ENCODE data around the gene GPR132. TPM values are rescaled to one million over a fixed set of nuclear protein-coding genes. Genes with fewer than 3 reads are reported as not detected.

The GPR132 gene
- total RNA-seq, 1 experiment from 2014 or later: 0.20 TPM

DNA sequence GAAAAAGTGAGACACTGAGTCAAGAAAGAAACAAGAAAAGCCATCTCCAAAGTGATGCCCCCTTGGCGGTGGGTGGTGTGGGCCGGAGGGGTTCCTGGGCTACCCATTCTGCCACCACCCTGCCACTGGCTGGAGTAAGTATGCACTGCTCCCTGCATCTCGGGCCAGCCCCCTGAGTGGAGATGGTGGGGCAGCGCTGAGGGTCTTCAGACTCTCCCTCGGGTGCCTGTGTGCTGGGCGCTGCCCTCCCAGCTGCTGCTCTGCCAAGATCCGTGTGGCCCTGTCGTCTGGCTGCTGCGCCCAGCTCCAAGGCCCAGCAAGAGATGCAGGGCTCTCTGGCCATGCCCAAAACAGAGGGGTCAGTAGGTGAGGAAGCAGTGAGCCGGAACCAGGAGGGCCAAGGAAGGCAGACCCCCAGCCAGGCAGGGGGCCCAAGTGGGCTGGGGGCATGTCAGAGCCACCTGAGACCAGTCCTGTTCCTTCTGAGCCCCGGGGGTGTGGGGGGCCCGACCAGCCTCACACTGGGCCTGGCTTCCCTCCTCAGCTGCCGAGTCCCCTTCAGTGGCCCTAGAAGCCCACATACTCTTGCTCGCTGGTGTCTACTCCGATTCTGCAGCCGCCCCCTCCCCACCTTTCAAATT, 5.2 kb downstream of the GPR132 start:
- H3K4me2 ChIP-seq (ENCODE audit: insufficient read depth, insufficient read length, low read length): no peak overlapping the region
- H4K5ac ChIP-seq (ENCODE audit: insufficient read length, low read depth, low read length): no peak overlapping the region
- Mint-ChIP-seq H3K4me3 (no peak overlapping the region), H3K36me3 (ENCODE audit: insufficient read depth in 1 of 3, low read depth in 3 of 3) (no peaks in the 10 kb centered on the region; a peak in 1 of 7 replicates), H3K9me3 (no peaks in the 10 kb centered on the region), H3K27ac (no peak overlapping the region), H3K4me1 (peaks cover 26 to 43% of the 10 kb centered on the region in 2 experiments), H3K27me3 (ENCODE audit: low read depth) (peaks cover 10% of the 10 kb centered on the region)
- H3K9me3 ChIP-seq (ENCODE audit: control insufficient read depth, low read depth, low read length): no peaks in the 10 kb centered on the region
- no peak overlapping the region for H3T11ph ChIP-seq (ENCODE audit: low read length)
- H3K14ac ChIP-seq (ENCODE audit: insufficient read depth, low read length): no peak overlapping the region
- no peak overlapping the region for H4K91ac ChIP-seq (ENCODE audit: insufficient read length, low read depth, low read length)
- no peak overlapping the region for H2BK20ac ChIP-seq (ENCODE audit: low read depth, low read length, poor library complexity, severe bottlenecking)
- TF ChIP-seq, protein P1, sequence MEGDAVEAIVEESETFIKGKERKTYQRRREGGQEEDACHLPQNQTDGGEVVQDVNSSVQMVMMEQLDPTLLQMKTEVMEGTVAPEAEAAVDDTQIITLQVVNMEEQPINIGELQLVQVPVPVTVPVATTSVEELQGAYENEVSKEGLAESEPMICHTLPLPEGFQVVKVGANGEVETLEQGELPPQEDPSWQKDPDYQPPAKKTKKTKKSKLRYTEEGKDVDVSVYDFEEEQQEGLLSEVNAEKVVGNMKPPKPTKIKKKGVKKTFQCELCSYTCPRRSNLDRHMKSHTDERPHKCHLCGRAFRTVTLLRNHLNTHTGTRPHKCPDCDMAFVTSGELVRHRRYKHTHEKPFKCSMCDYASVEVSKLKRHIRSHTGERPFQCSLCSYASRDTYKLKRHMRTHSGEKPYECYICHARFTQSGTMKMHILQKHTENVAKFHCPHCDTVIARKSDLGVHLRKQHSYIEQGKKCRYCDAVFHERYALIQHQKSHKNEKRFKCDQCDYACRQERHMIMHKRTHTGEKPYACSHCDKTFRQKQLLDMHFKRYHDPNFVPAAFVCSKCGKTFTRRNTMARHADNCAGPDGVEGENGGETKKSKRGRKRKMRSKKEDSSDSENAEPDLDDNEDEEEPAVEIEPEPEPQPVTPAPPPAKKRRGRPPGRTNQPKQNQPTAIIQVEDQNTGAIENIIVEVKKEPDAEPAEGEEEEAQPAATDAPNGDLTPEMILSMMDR (conservative IDR thresholded peaks at IDR 0.05): no peak
- no peak overlapping the region for H2BK15ac ChIP-seq (ENCODE audit: low read depth, low read length)
- H2AK5ac ChIP-seq (ENCODE audit: insufficient read length, low read length): no peak overlapping the region
- DNase-seq: no peak
- H3K79me1 ChIP-seq (ENCODE audit: insufficient read depth, low read depth, low read length, poor library complexity, severe bottlenecking): no peaks in the 10 kb centered on the region
- peaks cover 8% of the 10 kb centered on the region for H3K27me3 ChIP-seq (ENCODE audit: insufficient read depth, low read length)
- H3K79me2 ChIP-seq (ENCODE audit: insufficient read depth, low read length): no peaks in the 10 kb centered on the region
- no peak overlapping the region for H3K18ac ChIP-seq (ENCODE audit: insufficient read length, low read depth, low read length)
- H3K4me1 ChIP-seq (ENCODE audit: insufficient read depth, low read length): no peaks in the 10 kb centered on the region
- H4K20me1 ChIP-seq (ENCODE audit: control insufficient read depth, insufficient read depth, insufficient read length): no peaks in the 10 kb centered on the region
- H2BK120ac ChIP-seq (ENCODE audit: low read depth, low read length, poor library complexity, severe bottlenecking): no peak overlapping the region
- no peak overlapping the region for H3K23ac ChIP-seq (ENCODE audit: insufficient read length, low read depth, low read length)
- WGBS (ENCODE audit: extremely low coverage, insufficient read length, low lambda C conversion rate): no CpG with 5 or more reads among the region's 16 CpGs
- no peak overlapping the region for H2AFZ ChIP-seq (ENCODE audit: low read length)
- no peak overlapping the region for H3K27ac ChIP-seq (ENCODE audit: insufficient read length, low read depth, low read length)
- H2BK12ac ChIP-seq (ENCODE audit: insufficient read length, low read depth, low read length): no peak overlapping the region
- no peaks in the 10 kb centered on the region for H3K23me2 ChIP-seq (ENCODE audit: insufficient read length, low read depth, low read length, poor library complexity, severe bottlenecking)
- H3K56ac ChIP-seq (ENCODE audit: insufficient read length, low read depth, low read length): no peak overlapping the region
- no peak overlapping the region for H4K8ac ChIP-seq (replicated peaks; ENCODE audit: insufficient read length, low read depth, low read length)
- no peak overlapping the region for H3K4ac ChIP-seq (ENCODE audit: low read depth, low read length)
- H2BK5ac ChIP-seq (ENCODE audit: insufficient read length, low read length): no peak overlapping the region
- no peak overlapping the region for H3K9ac ChIP-seq (ENCODE audit: extremely low read depth, insufficient read length, low read length)

All from H9 (cell line).